Measurements from ENCODE around the gene TYR.
"Not testable (repeated sequence)": the region's sequence is repeated elsewhere in the genome, so short reads cannot be mapped to it uniquely, and the experiment has no call there.

DNA sequence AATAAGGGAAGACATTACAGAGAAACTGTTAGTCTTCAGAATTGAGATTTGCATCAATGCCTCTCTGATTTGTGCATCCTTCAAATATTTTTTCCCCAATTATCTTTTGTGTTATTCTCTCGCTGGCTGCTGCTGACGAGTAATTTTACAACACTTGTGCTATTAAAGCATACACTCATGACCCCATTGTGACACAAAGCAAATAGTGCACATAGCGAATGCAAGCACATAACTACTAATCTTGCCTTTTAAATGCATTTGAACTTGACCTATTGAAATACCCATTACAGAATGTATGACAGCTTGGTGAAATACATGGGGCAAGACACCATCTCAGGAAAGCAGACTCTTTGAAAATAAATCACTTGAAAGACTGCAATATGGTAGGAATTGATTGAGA, 132.9 kb downstream of the TYR start:
- TF ChIP-seq, protein P1, sequence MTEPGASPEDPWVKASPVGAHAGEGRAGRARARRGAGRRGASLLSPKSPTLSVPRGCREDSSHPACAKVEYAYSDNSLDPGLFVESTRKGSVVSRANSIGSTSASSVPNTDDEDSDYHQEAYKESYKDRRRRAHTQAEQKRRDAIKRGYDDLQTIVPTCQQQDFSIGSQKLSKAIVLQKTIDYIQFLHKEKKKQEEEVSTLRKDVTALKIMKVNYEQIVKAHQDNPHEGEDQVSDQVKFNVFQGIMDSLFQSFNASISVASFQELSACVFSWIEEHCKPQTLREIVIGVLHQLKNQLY (CRISPR knock-in tag; IDR thresholded peaks at IDR 0.05) = not testable (repeated sequence)
- not testable (repeated sequence) for TF ChIP-seq ZNF317 (CRISPR knock-in tag; IDR thresholded peaks at IDR 0.05; ENCODE audit: borderline replicate concordance, low read depth); NFYB (CRISPR knock-in tag; conservative IDR thresholded peaks at IDR 0.05; ENCODE audit: low read depth); NR3C1 (CRISPR knock-in tag; conservative IDR thresholded peaks at IDR 0.05; ENCODE audit: low read depth); TCF7 (CRISPR knock-in tag; IDR thresholded peaks at IDR 0.05; ENCODE audit: low read depth); TEAD1 (CRISPR knock-in tag; IDR thresholded peaks at IDR 0.05); CREM (CRISPR knock-in tag; IDR thresholded peaks at IDR 0.05); JUN (CRISPR knock-in tag; IDR thresholded peaks at IDR 0.05)
- TF ChIP-seq, protein P2, sequence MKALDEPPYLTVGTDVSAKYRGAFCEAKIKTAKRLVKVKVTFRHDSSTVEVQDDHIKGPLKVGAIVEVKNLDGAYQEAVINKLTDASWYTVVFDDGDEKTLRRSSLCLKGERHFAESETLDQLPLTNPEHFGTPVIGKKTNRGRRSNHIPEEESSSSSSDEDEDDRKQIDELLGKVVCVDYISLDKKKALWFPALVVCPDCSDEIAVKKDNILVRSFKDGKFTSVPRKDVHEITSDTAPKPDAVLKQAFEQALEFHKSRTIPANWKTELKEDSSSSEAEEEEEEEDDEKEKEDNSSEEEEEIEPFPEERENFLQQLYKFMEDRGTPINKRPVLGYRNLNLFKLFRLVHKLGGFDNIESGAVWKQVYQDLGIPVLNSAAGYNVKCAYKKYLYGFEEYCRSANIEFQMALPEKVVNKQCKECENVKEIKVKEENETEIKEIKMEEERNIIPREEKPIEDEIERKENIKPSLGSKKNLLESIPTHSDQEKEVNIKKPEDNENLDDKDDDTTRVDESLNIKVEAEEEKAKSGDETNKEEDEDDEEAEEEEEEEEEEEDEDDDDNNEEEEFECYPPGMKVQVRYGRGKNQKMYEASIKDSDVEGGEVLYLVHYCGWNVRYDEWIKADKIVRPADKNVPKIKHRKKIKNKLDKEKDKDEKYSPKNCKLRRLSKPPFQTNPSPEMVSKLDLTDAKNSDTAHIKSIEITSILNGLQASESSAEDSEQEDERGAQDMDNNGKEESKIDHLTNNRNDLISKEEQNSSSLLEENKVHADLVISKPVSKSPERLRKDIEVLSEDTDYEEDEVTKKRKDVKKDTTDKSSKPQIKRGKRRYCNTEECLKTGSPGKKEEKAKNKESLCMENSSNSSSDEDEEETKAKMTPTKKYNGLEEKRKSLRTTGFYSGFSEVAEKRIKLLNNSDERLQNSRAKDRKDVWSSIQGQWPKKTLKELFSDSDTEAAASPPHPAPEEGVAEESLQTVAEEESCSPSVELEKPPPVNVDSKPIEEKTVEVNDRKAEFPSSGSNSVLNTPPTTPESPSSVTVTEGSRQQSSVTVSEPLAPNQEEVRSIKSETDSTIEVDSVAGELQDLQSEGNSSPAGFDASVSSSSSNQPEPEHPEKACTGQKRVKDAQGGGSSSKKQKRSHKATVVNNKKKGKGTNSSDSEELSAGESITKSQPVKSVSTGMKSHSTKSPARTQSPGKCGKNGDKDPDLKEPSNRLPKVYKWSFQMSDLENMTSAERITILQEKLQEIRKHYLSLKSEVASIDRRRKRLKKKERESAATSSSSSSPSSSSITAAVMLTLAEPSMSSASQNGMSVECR (CRISPR knock-in tag; IDR thresholded peaks at IDR 0.05; ENCODE audit: borderline replicate concordance) = not testable (repeated sequence)
- TF ChIP-seq, protein P3, sequence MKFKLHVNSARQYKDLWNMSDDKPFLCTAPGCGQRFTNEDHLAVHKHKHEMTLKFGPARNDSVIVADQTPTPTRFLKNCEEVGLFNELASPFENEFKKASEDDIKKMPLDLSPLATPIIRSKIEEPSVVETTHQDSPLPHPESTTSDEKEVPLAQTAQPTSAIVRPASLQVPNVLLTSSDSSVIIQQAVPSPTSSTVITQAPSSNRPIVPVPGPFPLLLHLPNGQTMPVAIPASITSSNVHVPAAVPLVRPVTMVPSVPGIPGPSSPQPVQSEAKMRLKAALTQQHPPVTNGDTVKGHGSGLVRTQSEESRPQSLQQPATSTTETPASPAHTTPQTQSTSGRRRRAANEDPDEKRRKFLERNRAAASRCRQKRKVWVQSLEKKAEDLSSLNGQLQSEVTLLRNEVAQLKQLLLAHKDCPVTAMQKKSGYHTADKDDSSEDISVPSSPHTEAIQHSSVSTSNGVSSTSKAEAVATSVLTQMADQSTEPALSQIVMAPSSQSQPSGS (CRISPR knock-in tag; IDR thresholded peaks at IDR 0.05; ENCODE audit: borderline replicate concordance, low read depth) = not testable (repeated sequence)
- TF ChIP-seq, protein P4, sequence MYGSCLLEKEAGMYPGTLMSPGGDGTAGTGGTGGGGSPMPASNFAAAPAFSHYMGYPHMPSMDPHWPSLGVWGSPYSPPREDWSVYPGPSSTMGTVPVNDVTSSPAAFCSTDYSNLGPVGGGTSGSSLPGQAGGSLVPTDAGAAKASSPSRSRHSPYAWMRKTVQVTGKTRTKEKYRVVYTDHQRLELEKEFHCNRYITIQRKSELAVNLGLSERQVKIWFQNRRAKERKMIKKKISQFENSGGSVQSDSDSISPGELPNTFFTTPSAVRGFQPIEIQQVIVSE (CRISPR knock-in tag; IDR thresholded peaks at IDR 0.05; ENCODE audit: borderline replicate concordance) = not testable (repeated sequence)
- TF ChIP-seq, protein P5, sequence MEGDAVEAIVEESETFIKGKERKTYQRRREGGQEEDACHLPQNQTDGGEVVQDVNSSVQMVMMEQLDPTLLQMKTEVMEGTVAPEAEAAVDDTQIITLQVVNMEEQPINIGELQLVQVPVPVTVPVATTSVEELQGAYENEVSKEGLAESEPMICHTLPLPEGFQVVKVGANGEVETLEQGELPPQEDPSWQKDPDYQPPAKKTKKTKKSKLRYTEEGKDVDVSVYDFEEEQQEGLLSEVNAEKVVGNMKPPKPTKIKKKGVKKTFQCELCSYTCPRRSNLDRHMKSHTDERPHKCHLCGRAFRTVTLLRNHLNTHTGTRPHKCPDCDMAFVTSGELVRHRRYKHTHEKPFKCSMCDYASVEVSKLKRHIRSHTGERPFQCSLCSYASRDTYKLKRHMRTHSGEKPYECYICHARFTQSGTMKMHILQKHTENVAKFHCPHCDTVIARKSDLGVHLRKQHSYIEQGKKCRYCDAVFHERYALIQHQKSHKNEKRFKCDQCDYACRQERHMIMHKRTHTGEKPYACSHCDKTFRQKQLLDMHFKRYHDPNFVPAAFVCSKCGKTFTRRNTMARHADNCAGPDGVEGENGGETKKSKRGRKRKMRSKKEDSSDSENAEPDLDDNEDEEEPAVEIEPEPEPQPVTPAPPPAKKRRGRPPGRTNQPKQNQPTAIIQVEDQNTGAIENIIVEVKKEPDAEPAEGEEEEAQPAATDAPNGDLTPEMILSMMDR (IDR thresholded peaks at IDR 0.05) = not testable (repeated sequence)
- TF ChIP-seq, protein P6, sequence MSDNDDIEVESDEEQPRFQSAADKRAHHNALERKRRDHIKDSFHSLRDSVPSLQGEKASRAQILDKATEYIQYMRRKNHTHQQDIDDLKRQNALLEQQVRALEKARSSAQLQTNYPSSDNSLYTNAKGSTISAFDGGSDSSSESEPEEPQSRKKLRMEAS (CRISPR knock-in tag; IDR thresholded peaks at IDR 0.05) = not testable (repeated sequence)
